Smooth muscle cell (in vitro differentiated cells): ENCODE measurements around the gene IL16. TPM values are rescaled to one million over a fixed set of nuclear protein-coding genes. Genes with fewer than 3 reads are reported as not detected.

Experiments used
- DNase-seq: peaks from one replicate; lab custom pipeline; 2025; ENCODE audit not compliant: unreplicated experiment; lab: John Stamatoyannopoulos, UW
- H2AFZ ChIP-seq: fragments of 200-600 bp; sonication (generic); 2 replicates; pipeline ENCODE4 v1.6.0; 2016; ENCODE audit warnings: antibody characterized with exemption, low read depth, mild to moderate bottlenecking
- H3F3A ChIP-seq: fragments of 200-600 bp; sonication (generic); 2 replicates; pipeline ENCODE4 v1.6.0; 2017; ENCODE audit warnings: antibody characterized with exemption, low read depth
- H3K27ac ChIP-seq: fragments of 200-600 bp; sonication (generic); 2 replicates; pipeline ENCODE4 v1.5.1; 2016; ENCODE audit warnings: low read depth, mild to moderate bottlenecking
- H3K27me3 ChIP-seq: fragments of 200-600 bp; sonication (generic); 2 replicates; pipeline ENCODE4 v1.6.1; 2016; ENCODE audit warnings: low read depth, mild to moderate bottlenecking
- H3K36me3 ChIP-seq: fragments of 200-600 bp; sonication (generic); 2 replicates; pipeline ENCODE4 v1.5.1; 2016; ENCODE audit warnings: low read depth
- H3K4me1 ChIP-seq: fragments of 200-600 bp; sonication (generic); 2 replicates; pipeline ENCODE4 v1.5.1; 2016; ENCODE audit warnings: low read depth
- H3K4me2 ChIP-seq: fragments of 200-600 bp; sonication (generic); 2 replicates; pipeline ENCODE4 v1.6.0; 2016; ENCODE audit warnings: mild to moderate bottlenecking
- H3K4me3 ChIP-seq: fragments of 200-600 bp; sonication (generic); 2 replicates; pipeline ENCODE4 v1.5.1; 2016; ENCODE audit warnings: mild to moderate bottlenecking
- H3K79me2 ChIP-seq: fragments of 200-600 bp; sonication (generic); 2 replicates; pipeline ENCODE4 v1.6.0; 2016; ENCODE audit warnings: low read depth, mild to moderate bottlenecking
- H3K9ac ChIP-seq: fragments of 200-600 bp; sonication (generic); 2 replicates; pipeline ENCODE4 v1.6.0; 2016; ENCODE audit warnings: low read depth
- H3K9me3 ChIP-seq: fragments of 200-600 bp; sonication (generic); replicated peaks from 2 replicates; pipeline ENCODE4 v1.5.1; 2016; ENCODE audit warnings: low read depth
- H4K20me1 ChIP-seq: fragments of 200-600 bp; sonication (generic); 2 replicates; pipeline ENCODE4 v1.6.0; 2016; ENCODE audit warnings: low read depth
- WGBS: methylation state at CpG from one replicate; pipeline ENCODE4 v1.1.7; 2016; ENCODE audit warnings: low lambda C conversion rate; 5-methylcytosine and 5-hydroxymethylcytosine counted together
- polyA plus RNA-seq: library from polyadenylated mRNA; unstranded; fragments of >200 nt; fragmentation: Nextera tagmentation; extraction: Ambion mirVana; gene quantifications from 2 replicates; pipeline ENCODE4 v1.2.1, GENCODE V29; 2016
- total RNA-seq: library from RNA; depleted of rRNA; stranded (reverse); fragments of >200 nt; gene quantifications from 2 replicates; pipeline ENCODE4 v1.2.3, GENCODE V29; 2014
- TF ChIP-seq, protein P1 (sequence below): fragments of 200-600 bp; sonication (generic); IDR thresholded peaks from 2 replicates; pipeline ENCODE4 v1.5.1; 2017; ENCODE audit warnings: borderline replicate concordance, mild to moderate bottlenecking, antibody characterized with exemption; ENCODE audit not compliant: insufficient read depth, poor library complexity, severe bottlenecking

The IL16 gene
- total and polyA plus RNA-seq, 2 experiments from 2014 or later = 1.3 to 1.4 TPM

DNA sequence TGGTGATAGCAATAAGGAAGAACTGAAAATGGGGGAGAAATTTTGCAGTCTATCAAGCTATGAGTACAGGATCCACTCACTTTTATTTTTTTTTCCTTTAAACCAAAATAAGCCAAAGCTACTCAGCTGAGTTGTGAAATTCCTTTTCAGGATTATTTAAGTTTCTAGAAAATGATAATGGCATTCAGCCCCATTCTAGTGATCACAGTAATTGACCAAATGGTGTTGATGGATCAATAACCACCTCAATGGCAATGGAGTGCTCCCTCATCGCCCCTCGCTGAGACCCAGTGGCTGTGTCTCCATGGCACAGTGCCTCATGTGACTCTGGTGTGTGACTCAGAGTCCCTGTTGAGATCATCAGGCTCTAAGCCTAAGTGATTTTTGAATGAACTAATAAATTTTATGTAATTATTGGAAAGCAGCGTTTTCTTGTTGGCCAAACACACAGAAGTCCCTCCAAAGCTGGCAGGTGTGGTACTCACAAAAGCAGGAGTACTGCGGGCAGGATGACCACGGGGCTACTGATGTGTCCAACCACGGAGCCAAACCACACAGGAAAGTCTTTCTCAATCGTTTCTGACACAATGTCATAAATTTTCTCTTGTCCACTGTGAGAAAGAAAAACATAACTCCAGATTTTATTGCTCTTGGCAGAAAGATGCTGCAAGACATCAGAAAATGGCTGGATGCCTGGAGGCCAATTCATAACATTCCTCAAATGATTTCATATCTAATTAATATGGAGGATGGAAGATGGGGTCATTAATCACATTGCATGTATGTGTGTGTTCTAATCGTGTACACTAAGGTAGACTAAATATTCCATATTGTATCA lies 141.7 kb downstream of the IL16 start:
- no peaks in the 10 kb centered on the region for H3K9me3 ChIP-seq
- no peak overlapping the region for H3K9ac ChIP-seq
- WGBS = 68% methylated on average over 8 of the region's 8 CpGs
- TF ChIP-seq, protein P1, sequence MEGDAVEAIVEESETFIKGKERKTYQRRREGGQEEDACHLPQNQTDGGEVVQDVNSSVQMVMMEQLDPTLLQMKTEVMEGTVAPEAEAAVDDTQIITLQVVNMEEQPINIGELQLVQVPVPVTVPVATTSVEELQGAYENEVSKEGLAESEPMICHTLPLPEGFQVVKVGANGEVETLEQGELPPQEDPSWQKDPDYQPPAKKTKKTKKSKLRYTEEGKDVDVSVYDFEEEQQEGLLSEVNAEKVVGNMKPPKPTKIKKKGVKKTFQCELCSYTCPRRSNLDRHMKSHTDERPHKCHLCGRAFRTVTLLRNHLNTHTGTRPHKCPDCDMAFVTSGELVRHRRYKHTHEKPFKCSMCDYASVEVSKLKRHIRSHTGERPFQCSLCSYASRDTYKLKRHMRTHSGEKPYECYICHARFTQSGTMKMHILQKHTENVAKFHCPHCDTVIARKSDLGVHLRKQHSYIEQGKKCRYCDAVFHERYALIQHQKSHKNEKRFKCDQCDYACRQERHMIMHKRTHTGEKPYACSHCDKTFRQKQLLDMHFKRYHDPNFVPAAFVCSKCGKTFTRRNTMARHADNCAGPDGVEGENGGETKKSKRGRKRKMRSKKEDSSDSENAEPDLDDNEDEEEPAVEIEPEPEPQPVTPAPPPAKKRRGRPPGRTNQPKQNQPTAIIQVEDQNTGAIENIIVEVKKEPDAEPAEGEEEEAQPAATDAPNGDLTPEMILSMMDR = no peak
- H3F3A ChIP-seq = no peaks in the 10 kb centered on the region
- H3K4me1 ChIP-seq = no peaks in the 10 kb centered on the region
- H3K4me2 ChIP-seq = peak overlapping the region; percentile 5
- peak overlapping the region; percentile 14 for H3K27ac ChIP-seq
- no peak for DNase-seq
- H3K79me2 ChIP-seq = no peaks in the 10 kb centered on the region
- H3K36me3 ChIP-seq = no peaks in the 10 kb centered on the region
- no peak overlapping the region for H2AFZ ChIP-seq
- no peaks in the 10 kb centered on the region for H3K27me3 ChIP-seq
- H3K4me3 ChIP-seq = no peak overlapping the region
- no peaks in the 10 kb centered on the region for H4K20me1 ChIP-seq

DNA sequence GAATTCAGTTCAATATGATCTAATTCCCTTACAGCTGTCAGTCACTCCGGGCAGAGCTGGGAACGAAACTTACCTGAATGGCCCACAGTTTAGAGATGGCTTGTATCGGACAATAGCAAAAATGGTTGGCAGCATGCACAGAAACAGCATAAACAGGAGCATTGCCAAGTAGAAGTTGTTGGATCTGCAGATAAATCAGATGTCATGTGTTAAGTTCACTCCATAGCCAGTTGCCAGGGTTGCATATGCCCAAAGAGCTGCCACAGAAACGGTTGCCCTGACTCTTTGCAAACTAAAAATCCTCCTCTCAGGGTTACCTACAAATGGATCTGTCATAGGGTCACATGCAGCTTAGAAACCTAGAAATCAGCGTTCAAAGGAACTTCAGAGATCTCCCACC lies 142.6 kb downstream of the IL16 start:
- Histone ChIP-seq H3K4me1 (no peaks in the 10 kb centered on the region), H3K27me3 (no peaks in the 10 kb centered on the region), H3K27ac (no peak overlapping the region), H4K20me1 (no peaks in the 10 kb centered on the region), H3K9ac (no peak overlapping the region), H2AFZ (no peak overlapping the region), H3K79me2 (no peaks in the 10 kb centered on the region), H3K4me3 (no peak overlapping the region), H3K36me3 (no peaks in the 10 kb centered on the region), H3F3A (no peaks in the 10 kb centered on the region), H3K9me3 (no peaks in the 10 kb centered on the region), H3K4me2 (no peak overlapping the region)
- no peak for DNase-seq
- 93% methylated on average over 5 of the region's 5 CpGs for WGBS
- TF ChIP-seq, protein P1 = no peak

DNA sequence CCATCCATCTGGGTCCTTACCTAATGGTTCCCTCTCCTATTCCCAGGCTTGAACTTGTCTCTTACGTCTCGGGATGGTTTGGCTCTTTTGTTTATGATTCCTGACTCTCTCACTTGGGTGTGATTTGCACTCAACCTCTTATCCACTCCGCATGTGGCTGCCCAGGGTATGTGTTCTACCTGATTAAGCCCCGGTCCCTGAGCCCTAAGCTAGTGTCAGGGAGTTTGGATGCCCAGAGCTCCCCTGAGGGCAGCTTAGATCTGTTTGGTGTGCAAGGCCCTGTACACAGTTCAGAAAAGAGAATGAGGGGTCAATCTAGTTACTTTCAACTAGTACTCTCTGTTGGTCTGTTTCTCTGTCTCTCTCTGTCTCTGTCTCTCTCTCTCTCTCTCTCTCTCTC lies 143.2 kb downstream of the IL16 start:
- H3K4me2 ChIP-seq = no peak overlapping the region
- no peaks in the 10 kb centered on the region for H3K4me1 ChIP-seq
- H3K9me3 ChIP-seq = no peaks in the 10 kb centered on the region
- no peaks in the 10 kb centered on the region for H3K27me3 ChIP-seq
- H3K4me3 ChIP-seq = no peak overlapping the region
- 82% methylated on average over 4 of the region's 4 CpGs for WGBS
- no peak overlapping the region for H2AFZ ChIP-seq
- H3K27ac ChIP-seq = no peak overlapping the region
- no peak overlapping the region for H3K9ac ChIP-seq
- no peaks in the 10 kb centered on the region for H3F3A ChIP-seq
- H3K79me2 ChIP-seq = no peaks in the 10 kb centered on the region
- TF ChIP-seq, protein P1 = no peak
- H4K20me1 ChIP-seq = no peaks in the 10 kb centered on the region
- no peak for DNase-seq
- no peaks in the 10 kb centered on the region for H3K36me3 ChIP-seq

DNA sequence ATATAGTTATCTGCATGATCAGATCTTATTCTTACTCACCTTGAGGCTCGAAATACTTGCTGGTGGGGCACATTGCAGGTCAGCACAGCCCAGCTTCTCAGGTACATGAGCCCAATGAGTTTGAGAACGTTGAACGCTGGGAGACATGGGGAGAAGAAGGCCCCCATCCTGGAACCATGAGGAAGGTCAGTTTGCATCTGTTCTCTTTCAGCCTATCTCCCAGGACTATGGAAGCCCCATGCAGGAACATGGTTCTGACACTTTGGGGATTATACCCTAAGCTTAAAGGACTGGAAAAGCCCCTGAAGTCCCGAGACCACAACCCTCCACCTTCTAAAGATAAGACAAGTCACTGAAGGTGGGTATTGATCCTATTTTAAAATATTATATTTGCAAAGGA lies 144.7 kb downstream of the IL16 start:
- Histone ChIP-seq H3K4me2 (no peak overlapping the region), H3K9me3 (no peaks in the 10 kb centered on the region), H3K4me3 (no peak overlapping the region), H3K9ac (no peak overlapping the region), H3F3A (no peaks in the 10 kb centered on the region), H3K79me2 (no peaks in the 10 kb centered on the region), H3K27me3 (peaks cover 3% of the 10 kb centered on the region), H3K36me3 (no peaks in the 10 kb centered on the region), H4K20me1 (no peaks in the 10 kb centered on the region), H3K4me1 (no peaks in the 10 kb centered on the region), H2AFZ (no peak overlapping the region), H3K27ac (no peak overlapping the region)
- 89% methylated on average over 4 of the region's 4 CpGs for WGBS
- TF ChIP-seq, protein P1 = no peak
- no peak for DNase-seq
